ENCODE measurements around the gene ARFIP2. TPM values are rescaled to one million over a fixed set of nuclear protein-coding genes. Genes with fewer than 3 reads are reported as not detected.

The ARFIP2 gene
- polyA plus RNA-seq, 1 donor (not counting 4 experiments of a cell fraction or from before 2014, with no cell fraction given) = 66.3 TPM

- Histone ChIP-seq H3K9me3 (ENCODE audit: control insufficient read depth, low read depth, low read length) (no peaks in the 10 kb centered on the region), H3K9ac (ENCODE audit: control insufficient read depth, extremely low read depth, insufficient read depth, low read length) (no peak overlapping the region), H3K27me3 (ENCODE audit: control insufficient read depth, extremely low read depth, insufficient read depth, low read length) (no peaks in the 10 kb centered on the region), H3K4me3 (ENCODE audit: control insufficient read depth in 2 of 3, extremely low read depth in 1 of 3, insufficient read depth in 2 of 3, low read depth in 1 of 3, low read length in 3 of 3) (no peak overlapping the region), H3K9me1 (ENCODE audit: control insufficient read depth, extremely low read depth, insufficient read depth, low read length) (no peaks in the 10 kb centered on the region), H3K4me2 (ENCODE audit: control insufficient read depth, extremely low read depth, insufficient read depth, low read depth, low read length) (no peak overlapping the region), H3K79me2 (ENCODE audit: control insufficient read depth, insufficient read depth, low read length) (no peaks in the 10 kb centered on the region), H3K4me1 (ENCODE audit: control insufficient read depth, extremely low read depth, insufficient read depth, low read length) (no peaks in the 10 kb centered on the region), H2AFZ (ENCODE audit: control insufficient read depth, low read length) (no peak overlapping the region), H3K27ac (ENCODE audit: control insufficient read depth, insufficient read depth, low read length) (no peak overlapping the region), H4K20me1 (ENCODE audit: control insufficient read depth, extremely low read depth, insufficient read depth, low read length) (no peaks in the 10 kb centered on the region), H3K36me3 (ENCODE audit: control insufficient read depth in 2 of 2, extremely low read depth in 1 of 2, insufficient read depth in 2 of 2, low read length in 2 of 2) (peaks cover 0 to 18% of the 10 kb centered on the region in 2 experiments)
- no peak for TF ChIP-seq EZH2 (IDR thresholded peaks at IDR 0.05; ENCODE audit: low read length)
- TF ChIP-seq, protein P1, sequence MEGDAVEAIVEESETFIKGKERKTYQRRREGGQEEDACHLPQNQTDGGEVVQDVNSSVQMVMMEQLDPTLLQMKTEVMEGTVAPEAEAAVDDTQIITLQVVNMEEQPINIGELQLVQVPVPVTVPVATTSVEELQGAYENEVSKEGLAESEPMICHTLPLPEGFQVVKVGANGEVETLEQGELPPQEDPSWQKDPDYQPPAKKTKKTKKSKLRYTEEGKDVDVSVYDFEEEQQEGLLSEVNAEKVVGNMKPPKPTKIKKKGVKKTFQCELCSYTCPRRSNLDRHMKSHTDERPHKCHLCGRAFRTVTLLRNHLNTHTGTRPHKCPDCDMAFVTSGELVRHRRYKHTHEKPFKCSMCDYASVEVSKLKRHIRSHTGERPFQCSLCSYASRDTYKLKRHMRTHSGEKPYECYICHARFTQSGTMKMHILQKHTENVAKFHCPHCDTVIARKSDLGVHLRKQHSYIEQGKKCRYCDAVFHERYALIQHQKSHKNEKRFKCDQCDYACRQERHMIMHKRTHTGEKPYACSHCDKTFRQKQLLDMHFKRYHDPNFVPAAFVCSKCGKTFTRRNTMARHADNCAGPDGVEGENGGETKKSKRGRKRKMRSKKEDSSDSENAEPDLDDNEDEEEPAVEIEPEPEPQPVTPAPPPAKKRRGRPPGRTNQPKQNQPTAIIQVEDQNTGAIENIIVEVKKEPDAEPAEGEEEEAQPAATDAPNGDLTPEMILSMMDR (optimal IDR thresholded peaks at IDR 0.05 in 1 of 3, IDR thresholded peaks at IDR 0.05 in 1 of 3, conservative IDR thresholded peaks at IDR 0.05 in 1 of 3; ENCODE audit: extremely low read depth in 1 of 3, insufficient read depth in 2 of 3, low read length in 3 of 3) = no peak
- DNase-seq (ENCODE audit: low read depth, low spot score) = no peak
- dilution Hi-C loops (cut with MboI; ENCODE audit: extremely low pct_ligation_motif_present, low sequenced_read_pairs) = no loop called here
- FAIRE-seq = no peak
Observed at GRCh38 chr11:6457581-6458320, 23.4 kb downstream of the ARFIP2 start.

GRCh38 chr11:6456361-6457073, 24.6 kb downstream of the ARFIP2 start:
- Histone ChIP-seq H3K79me2 (ENCODE audit: control insufficient read depth, insufficient read depth, low read length) (no peaks in the 10 kb centered on the region), H2AFZ (ENCODE audit: control insufficient read depth, low read length) (no peak overlapping the region), H3K4me2 (ENCODE audit: control insufficient read depth, extremely low read depth, insufficient read depth, low read depth, low read length) (no peak overlapping the region), H3K36me3 (ENCODE audit: control insufficient read depth in 2 of 2, extremely low read depth in 1 of 2, insufficient read depth in 2 of 2, low read length in 2 of 2) (peaks cover 0 to 20% of the 10 kb centered on the region in 2 experiments), H3K27me3 (ENCODE audit: control insufficient read depth, extremely low read depth, insufficient read depth, low read length) (no peaks in the 10 kb centered on the region), H3K9ac (ENCODE audit: control insufficient read depth, extremely low read depth, insufficient read depth, low read length) (no peak overlapping the region), H4K20me1 (ENCODE audit: control insufficient read depth, extremely low read depth, insufficient read depth, low read length) (no peaks in the 10 kb centered on the region), H3K4me1 (ENCODE audit: control insufficient read depth, extremely low read depth, insufficient read depth, low read length) (no peaks in the 10 kb centered on the region), H3K9me1 (ENCODE audit: control insufficient read depth, extremely low read depth, insufficient read depth, low read length) (no peaks in the 10 kb centered on the region), H3K4me3 (ENCODE audit: control insufficient read depth in 2 of 3, extremely low read depth in 1 of 3, insufficient read depth in 2 of 3, low read depth in 1 of 3, low read length in 3 of 3) (no peak overlapping the region), H3K27ac (ENCODE audit: control insufficient read depth, insufficient read depth, low read length) (no peak overlapping the region), H3K9me3 (ENCODE audit: control insufficient read depth, low read depth, low read length) (no peaks in the 10 kb centered on the region)
- dilution Hi-C loops (cut with MboI; ENCODE audit: extremely low pct_ligation_motif_present, low sequenced_read_pairs) = no loop called here
- FAIRE-seq (no peak), DNase-seq (ENCODE audit: low read depth, low spot score) (no peak)
- TF ChIP-seq, protein P1 (optimal IDR thresholded peaks at IDR 0.05 in 1 of 3, IDR thresholded peaks at IDR 0.05 in 1 of 3, conservative IDR thresholded peaks at IDR 0.05 in 1 of 3; ENCODE audit: extremely low read depth in 1 of 3, insufficient read depth in 2 of 3, low read length in 3 of 3) = no peak
- no peak for TF ChIP-seq EZH2 (IDR thresholded peaks at IDR 0.05; ENCODE audit: low read length)

Data from keratinocyte (primary cell).